Caco-2 (cell line): ENCODE measurements around the gene IRS1. TPM values are rescaled to one million over a fixed set of nuclear protein-coding genes. Genes with fewer than 3 reads are reported as not detected.

ENCODE experiments used
- BruUV-seq: library from RNA; stranded (reverse); fragments of 400-500 nt; replicated peaks from 2 replicates; lab custom pipeline; 2021; lab: Mats Ljungman, UMichigan
- CTCF ChIA-PET: fragments of 300-600 bp; sonication (Branson Sonifier 250); formaldehyde crosslinking; loops from one replicate; lab custom pipeline; 2022; ENCODE audit warnings: antibody characterized with exemption; lab: Charles Lee
- POLR2A ChIA-PET: fragments of 300-600 bp; sonication (Branson Sonifier 250); formaldehyde crosslinking; loops from one replicate; lab custom pipeline; 2022; ENCODE audit warnings: antibody characterized with exemption; lab: Charles Lee
- DNase-seq, 2 experiments: peaks; one replicate each; pipeline versions ENCODE4 v3.0.0 to v3.0.0-alpha.2; 2020 to 2022
- H3K27me3 ChIP-seq: replicated peaks from 2 replicates; pipeline ENCODE4 v1.6.0; 2011; ENCODE audit warnings: low read length; ENCODE audit not compliant: control insufficient read depth, insufficient read depth
- H3K36me3 ChIP-seq: 2 replicates; pipeline ENCODE4 v1.5.1; 2011; ENCODE audit warnings: low read length; ENCODE audit not compliant: control insufficient read depth, insufficient read depth
- H3K4me1 ChIP-seq: fragments of 250-450 bp; sonication (Bioruptor Pico); 2 replicates; pipeline ENCODE4 v1.5.1; 2020; ENCODE audit warnings: mild to moderate bottlenecking
- H3K4me3 ChIP-seq: 2 replicates; pipeline ENCODE4 v1.5.1; 2011; ENCODE audit warnings: low read depth, mild to moderate bottlenecking, control low read depth, low read length
- H3K9me3 ChIP-seq: fragments of 250-450 bp; sonication (Bioruptor Pico); 2 replicates; pipeline ENCODE4 v1.5.1; 2020; ENCODE audit warnings: mild to moderate bottlenecking, moderate library complexity
- H3K27ac Mint-ChIP-seq: one replicate; pipeline ENCODE4 v1.8.0; 2022; ENCODE audit warnings: mixed read lengths; ENCODE audit not compliant: unreplicated experiment
- H3K27me3 Mint-ChIP-seq: one replicate; pipeline ENCODE4 v1.8.0; 2022; ENCODE audit warnings: mixed read lengths; ENCODE audit not compliant: insufficient read depth, unreplicated experiment
- H3K36me3 Mint-ChIP-seq: one replicate; pipeline ENCODE4 v1.8.0; 2022; ENCODE audit warnings: mild to moderate bottlenecking, mixed read lengths; ENCODE audit not compliant: insufficient read depth, unreplicated experiment
- H3K4me1 Mint-ChIP-seq: one replicate; pipeline ENCODE4 v1.8.0; 2022; ENCODE audit warnings: low read depth, mixed read lengths; ENCODE audit not compliant: unreplicated experiment
- H3K4me3 Mint-ChIP-seq: one replicate; pipeline ENCODE4 v1.8.0; 2022; ENCODE audit warnings: mild to moderate bottlenecking, moderate library complexity, mixed read lengths; ENCODE audit not compliant: unreplicated experiment
- H3K9me3 Mint-ChIP-seq: one replicate; pipeline ENCODE4 v1.8.0; 2022; ENCODE audit warnings: mixed read lengths; ENCODE audit not compliant: unreplicated experiment
- intact Hi-C: fragments of 100-400 bp; cut with micrococcal nuclease; formaldehyde crosslinking; loops from one replicate; pipeline ENCODE4 v1.10.0; 2022; ENCODE audit not compliant: unreplicated experiment
- total RNA-seq: library from RNA; stranded (reverse); gene quantifications from 2 replicates; pipeline ENCODE4 v1.2.3, GENCODE V29; 2022
- TF ChIP-seq, protein P1 (sequence below), 2 experiments: fragments of 200-600 bp in 1 of 2; IDR thresholded peaks; 1 replicate in 1 of 2; 2 replicates in 1 of 2; pipeline versions ENCODE4 v1.5.1 to v1.8.0; 2011 to 2022; ENCODE audit warnings: antibody characterized with exemption in 1 of 2, control low read depth in 1 of 2, inconsistent platforms in 1 of 2, low read depth in 1 of 2, low read length in 1 of 2, mild to moderate bottlenecking in 1 of 2, moderate library complexity in 1 of 2; ENCODE audit not compliant: insufficient read depth in 1 of 2, severe bottlenecking in 1 of 2, unreplicated experiment in 1 of 2

The IRS1 gene
- total RNA-seq, 1 experiment from 2014 or later = 27.9 TPM

DNA sequence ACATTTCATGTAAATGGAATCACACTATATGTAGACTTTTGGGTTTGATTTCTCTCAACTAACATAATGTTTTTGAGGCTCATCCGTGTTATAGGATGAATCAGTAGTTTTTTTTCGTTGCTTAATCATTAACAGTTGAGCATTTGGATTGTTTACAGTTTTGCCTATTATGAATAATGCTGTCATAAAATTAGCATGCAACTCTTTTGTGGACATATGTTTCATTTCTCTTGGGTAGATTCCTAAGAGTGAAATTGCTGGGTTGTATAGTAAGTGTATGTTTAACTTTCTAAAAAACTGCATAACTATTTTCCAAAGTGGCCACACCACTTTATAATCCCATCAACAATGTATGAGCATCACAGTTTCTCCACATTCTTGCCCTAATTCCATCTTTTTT is 28.6 kb upstream of the IRS1 start:
- no peak overlapping the region for H3K27ac Mint-ChIP-seq
- TF ChIP-seq, protein P1, sequence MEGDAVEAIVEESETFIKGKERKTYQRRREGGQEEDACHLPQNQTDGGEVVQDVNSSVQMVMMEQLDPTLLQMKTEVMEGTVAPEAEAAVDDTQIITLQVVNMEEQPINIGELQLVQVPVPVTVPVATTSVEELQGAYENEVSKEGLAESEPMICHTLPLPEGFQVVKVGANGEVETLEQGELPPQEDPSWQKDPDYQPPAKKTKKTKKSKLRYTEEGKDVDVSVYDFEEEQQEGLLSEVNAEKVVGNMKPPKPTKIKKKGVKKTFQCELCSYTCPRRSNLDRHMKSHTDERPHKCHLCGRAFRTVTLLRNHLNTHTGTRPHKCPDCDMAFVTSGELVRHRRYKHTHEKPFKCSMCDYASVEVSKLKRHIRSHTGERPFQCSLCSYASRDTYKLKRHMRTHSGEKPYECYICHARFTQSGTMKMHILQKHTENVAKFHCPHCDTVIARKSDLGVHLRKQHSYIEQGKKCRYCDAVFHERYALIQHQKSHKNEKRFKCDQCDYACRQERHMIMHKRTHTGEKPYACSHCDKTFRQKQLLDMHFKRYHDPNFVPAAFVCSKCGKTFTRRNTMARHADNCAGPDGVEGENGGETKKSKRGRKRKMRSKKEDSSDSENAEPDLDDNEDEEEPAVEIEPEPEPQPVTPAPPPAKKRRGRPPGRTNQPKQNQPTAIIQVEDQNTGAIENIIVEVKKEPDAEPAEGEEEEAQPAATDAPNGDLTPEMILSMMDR (IDR thresholded peaks at IDR 0.05; ENCODE audit: insufficient read depth in 1 of 2, low read depth in 1 of 2, low read length in 1 of 2, severe bottlenecking in 1 of 2, unreplicated experiment in 1 of 2) = no peak
- ChIA-PET CTCF (no interaction called here), POLR2A (no interaction called here)
- H3K27me3 ChIP-seq = no peaks in the 10 kb centered on the region
- peaks cover 5% of the 10 kb centered on the region for H3K36me3 Mint-ChIP-seq
- H3K4me3 ChIP-seq = no peak overlapping the region
- no peaks in the 10 kb centered on the region for H3K36me3 ChIP-seq
- H3K27me3 Mint-ChIP-seq = no peaks in the 10 kb centered on the region
- no peak for DNase-seq
- BruUV-seq = no TSS peak
- H3K4me1 Mint-ChIP-seq = no peaks in the 10 kb centered on the region
- intact Hi-C loops = no loop called here
- H3K9me3 ChIP-seq = no peaks in the 10 kb centered on the region
- H3K4me1 ChIP-seq = no peaks in the 10 kb centered on the region
- H3K4me3 Mint-ChIP-seq = no peak overlapping the region
- no peaks in the 10 kb centered on the region for H3K9me3 Mint-ChIP-seq

DNA sequence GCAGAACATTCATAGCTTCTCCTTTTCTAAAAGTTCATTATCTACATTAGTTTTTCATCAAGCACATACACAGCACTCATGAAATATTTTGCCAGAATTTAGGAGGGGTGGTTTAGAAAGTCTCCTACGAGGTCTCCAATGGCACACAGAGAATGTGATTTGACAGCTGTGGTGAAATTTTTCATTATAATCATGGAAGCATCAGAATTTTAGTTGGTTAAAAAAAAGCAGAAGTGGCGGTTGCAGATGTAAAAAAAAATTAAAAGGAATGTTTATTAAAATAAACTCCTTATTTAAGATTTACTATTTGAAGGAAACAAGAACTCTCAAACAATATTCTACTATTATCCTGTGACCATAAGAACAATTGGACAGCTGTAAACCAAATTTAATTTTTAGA is 25.4 kb upstream of the IRS1 start:
- Mint-ChIP-seq H3K4me3 (no peak overlapping the region), H3K4me1 (no peaks in the 10 kb centered on the region), H3K9me3 (no peaks in the 10 kb centered on the region), H3K27me3 (no peaks in the 10 kb centered on the region), H3K36me3 (no peaks in the 10 kb centered on the region), H3K27ac (no peak overlapping the region)
- Histone ChIP-seq H3K27me3 (no peaks in the 10 kb centered on the region), H3K9me3 (no peaks in the 10 kb centered on the region), H3K4me3 (no peak overlapping the region), H3K36me3 (no peaks in the 10 kb centered on the region), H3K4me1 (no peaks in the 10 kb centered on the region)
- intact Hi-C loops = no loop called here
- TF ChIP-seq, protein P1 (IDR thresholded peaks at IDR 0.05; ENCODE audit: insufficient read depth in 1 of 2, low read depth in 1 of 2, low read length in 1 of 2, severe bottlenecking in 1 of 2, unreplicated experiment in 1 of 2) = no peak
- POLR2A ChIA-PET = no interaction called here
- no peak for DNase-seq
- CTCF ChIA-PET = no interaction called here
- no TSS peak for BruUV-seq

DNA sequence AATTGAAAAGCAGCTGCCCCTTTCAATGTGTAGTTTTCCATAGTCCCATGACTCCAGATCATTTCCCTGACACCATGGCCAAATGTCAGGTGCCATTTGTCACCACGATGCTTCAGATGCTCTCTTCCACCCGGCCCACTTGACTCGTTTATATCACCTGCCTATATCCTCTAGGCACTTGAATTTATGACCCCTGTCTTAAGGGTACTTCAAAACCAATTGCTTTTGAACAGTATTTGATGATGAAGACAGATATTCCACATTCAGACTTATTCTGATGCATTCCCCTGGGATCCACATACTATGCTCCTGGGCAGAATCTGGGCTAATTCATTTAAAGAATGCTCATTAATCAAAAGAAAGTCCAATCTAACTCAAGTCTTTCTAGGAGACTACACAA is 19.3 kb upstream of the IRS1 start:
- POLR2A ChIA-PET = no interaction called here
- H3K27me3 Mint-ChIP-seq = no peaks in the 10 kb centered on the region
- TF ChIP-seq, protein P1 (IDR thresholded peaks at IDR 0.05; ENCODE audit: insufficient read depth in 1 of 2, low read depth in 1 of 2, low read length in 1 of 2, severe bottlenecking in 1 of 2, unreplicated experiment in 1 of 2) = no peak
- Histone ChIP-seq H3K27me3 (no peaks in the 10 kb centered on the region), H3K9me3 (no peaks in the 10 kb centered on the region), H3K36me3 (no peaks in the 10 kb centered on the region), H3K4me3 (no peak overlapping the region), H3K4me1 (no peaks in the 10 kb centered on the region)
- intact Hi-C loops = no loop called here
- CTCF ChIA-PET = no interaction called here
- H3K36me3 Mint-ChIP-seq = no peaks in the 10 kb centered on the region
- H3K9me3 Mint-ChIP-seq = no peaks in the 10 kb centered on the region
- no peak overlapping the region for H3K4me3 Mint-ChIP-seq
- no peak for DNase-seq
- no TSS peak for BruUV-seq
- H3K4me1 Mint-ChIP-seq = no peaks in the 10 kb centered on the region
- no peak overlapping the region for H3K27ac Mint-ChIP-seq
